ENCODE results near the gene THOC1. TPM values are rescaled to one million over a fixed set of nuclear protein-coding genes. Genes with fewer than 3 reads are reported as not detected.

The THOC1 gene
- total RNA-seq, 4 donors from 2014 or later = 6.4 to 19.4 (median 16.9) TPM

- Histone ChIP-seq H3K27ac (no peak overlapping the region), H3K9me3 (no peaks in the 10 kb centered on the region), H3K4me1 (peaks cover 4 to 18% of the 10 kb centered on the region in 2 donors), H3K36me3 (peaks cover 0 to 14% of the 10 kb centered on the region in 2 donors), H3K4me3 (no peak overlapping the region), H3K27me3 (no peaks in the 10 kb centered on the region)
- TF ChIP-seq POLR2A (IDR thresholded peaks at IDR 0.05) (no peak), CTCF (IDR thresholded peaks at IDR 0.05 in 4 of 5, conservative IDR thresholded peaks at IDR 0.05 in 1 of 5) (no peak)
- ATAC-seq (no peak), DNase-seq (no peak)
- in situ Hi-C loops (cut with MboI; ENCODE audit: low sequenced_read_pairs in 4 of 4) = no loop called here
- intact Hi-C loops (cut with DNase I; ENCODE audit: low total_unique reads) = no loop called here
These were observed 78.6 kb downstream of the THOC1 start for GRCh38 chr18:189254-189653.

- Histone ChIP-seq H3K4me1 (peaks cover 0 to 1% of the 10 kb centered on the region in 2 donors), H3K4me3 (no peak overlapping the region), H3K9me3 (no peaks in the 10 kb centered on the region), H3K27ac (no peak overlapping the region), H3K36me3 (peaks cover 0 to 43% of the 10 kb centered on the region in 2 donors), H3K27me3 (no peaks in the 10 kb centered on the region)
- DNase-seq (no peak), ATAC-seq (no peak)
- in situ Hi-C loops (cut with MboI; ENCODE audit: low sequenced_read_pairs in 4 of 4) = no loop called here
- intact Hi-C loops (cut with DNase I; ENCODE audit: low total_unique reads) = no loop called here
- TF ChIP-seq CTCF (IDR thresholded peaks at IDR 0.05 in 4 of 5, conservative IDR thresholded peaks at IDR 0.05 in 1 of 5) (no peak), POLR2A (IDR thresholded peaks at IDR 0.05) (no peak)
These were observed 84.1 kb downstream of the THOC1 start for GRCh38 chr18:183769-184168.

- ATAC-seq (no peak), DNase-seq (no peak)
- no peak overlapping the region for H3K27ac ChIP-seq
- peaks cover 0 to 42% of the 10 kb centered on the region in 2 donors for H3K36me3 ChIP-seq
- H3K4me1 ChIP-seq = peaks cover 3 to 10% of the 10 kb centered on the region in 2 donors
- H3K27me3 ChIP-seq = no peaks in the 10 kb centered on the region
- no peaks in the 10 kb centered on the region for H3K9me3 ChIP-seq
- no peak overlapping the region for H3K4me3 ChIP-seq
- no peak for TF ChIP-seq CTCF (IDR thresholded peaks at IDR 0.05 in 4 of 5, conservative IDR thresholded peaks at IDR 0.05 in 1 of 5)
- no peak for TF ChIP-seq POLR2A (IDR thresholded peaks at IDR 0.05)
- in situ Hi-C loops (cut with MboI; ENCODE audit: low sequenced_read_pairs in 4 of 4) (no loop called here), intact Hi-C loops (cut with DNase I; ENCODE audit: low total_unique reads) (no loop called here)
These were observed 86.1 kb downstream of the THOC1 start for GRCh38 chr18:181711-182110.

GRCh38 chr18:179499-179898 is 88.3 kb downstream of the THOC1 start:
- Histone ChIP-seq H3K4me3 (no peak overlapping the region), H3K27me3 (no peaks in the 10 kb centered on the region), H3K27ac (no peak overlapping the region), H3K9me3 (no peaks in the 10 kb centered on the region), H3K36me3 (peaks cover 0 to 29% of the 10 kb centered on the region in 2 donors), H3K4me1 (peaks cover 3 to 10% of the 10 kb centered on the region in 2 donors)
- intact Hi-C loops (cut with DNase I; ENCODE audit: low total_unique reads) (no loop called here), in situ Hi-C loops (cut with MboI; ENCODE audit: low sequenced_read_pairs in 4 of 4) (no loop called here)
- ATAC-seq = no peak
- no peak for DNase-seq
- TF ChIP-seq CTCF (IDR thresholded peaks at IDR 0.05 in 4 of 5, conservative IDR thresholded peaks at IDR 0.05 in 1 of 5) (no peak), POLR2A (IDR thresholded peaks at IDR 0.05) (no peak)

- peaks cover 0 to 2% of the 10 kb centered on the region in 2 donors for H3K4me1 ChIP-seq
- ATAC-seq (no peak), DNase-seq (no peak)
- TF ChIP-seq CTCF (IDR thresholded peaks at IDR 0.05 in 4 of 5, conservative IDR thresholded peaks at IDR 0.05 in 1 of 5) (no peak), POLR2A (IDR thresholded peaks at IDR 0.05) (no peak)
- in situ Hi-C loops (cut with MboI; ENCODE audit: low sequenced_read_pairs in 4 of 4) (no loop called here), intact Hi-C loops (cut with DNase I; ENCODE audit: low total_unique reads) (no loop called here)
- no peaks in the 10 kb centered on the region for H3K27me3 ChIP-seq
- no peak overlapping the region for H3K4me3 ChIP-seq
- H3K9me3 ChIP-seq = no peaks in the 10 kb centered on the region
- peaks cover 0 to 34% of the 10 kb centered on the region in 2 donors for H3K36me3 ChIP-seq
- H3K27ac ChIP-seq = no peak overlapping the region
These were observed 95.5 kb downstream of the THOC1 start for GRCh38 chr18:172361-172760.
